Endothelial cell of umbilical vein (primary cell): ENCODE data around the gene CCDC61. TPM values are rescaled to one million over a fixed set of nuclear protein-coding genes. Genes with fewer than 3 reads are reported as not detected.

Source experiments
- BruUV-seq: library from RNA; stranded (reverse); fragments of 400-500 nt; replicated peaks from 2 replicates; lab custom pipeline; 2021; lab: Mats Ljungman, UMichigan
- CTCF ChIA-PET: fragments of 300-600, 350-600 bp; sonication (Branson Sonifier 250); formaldehyde crosslinking; loops from one replicate; lab custom pipeline; 2021; ENCODE audit warnings: antibody characterized with exemption, inconsistent platforms; lab: Charles Lee
- POLR2A ChIA-PET: fragments of 300-600, 350-600 bp; sonication (Branson Sonifier 250); formaldehyde crosslinking; loops from one replicate; lab custom pipeline; 2021; ENCODE audit warnings: antibody characterized with exemption, inconsistent platforms; lab: Charles Lee
- DNase-seq: peaks from one replicate; pipeline ENCODE4 v3.0.0-alpha.2; 2011; ENCODE audit warnings: low read depth, low spot score
- FAIRE-seq: peaks from 2 replicates; lab custom pipeline; 2011; peaks lifted over from hg19 to GRCh38; lab: Jason Lieb, UNC
- H2AFZ ChIP-seq: 2 replicates; pipeline ENCODE4 v1.6.0; 2012; ENCODE audit warnings: low read depth, low read length, control low read depth, inconsistent platforms
- H3K27ac ChIP-seq: 2 replicates; pipeline ENCODE4 v1.5.1; 2011; ENCODE audit warnings: low read depth, mild to moderate bottlenecking, control low read depth, low read length, moderate library complexity; ENCODE audit not compliant: insufficient read depth
- H3K27me3 ChIP-seq, 2 experiments: 2 replicates each; pipeline versions ENCODE4 v1.6.0 to v1.6.1; 2011; ENCODE audit warnings: low read length in 2 of 2, mixed read lengths in 1 of 2; ENCODE audit not compliant: control insufficient read depth in 2 of 2, insufficient read depth in 2 of 2
- H3K36me3 ChIP-seq, 2 experiments: 2 replicates in 1 of 2; 3 replicates in 1 of 2; pipeline ENCODE4 v1.5.1; 2011; ENCODE audit warnings: low read length in 2 of 2, mild to moderate bottlenecking in 1 of 2, moderate library complexity in 1 of 2; ENCODE audit not compliant: control insufficient read depth in 2 of 2, insufficient read depth in 2 of 2; ENCODE audit errors: extremely low read depth in 1 of 2
- H3K4me1 ChIP-seq: 3 replicates; pipeline ENCODE4 v1.5.1; 2011; ENCODE audit warnings: mild to moderate bottlenecking, low read length; ENCODE audit not compliant: control insufficient read depth, insufficient read depth; ENCODE audit errors: extremely low read depth
- H3K4me2 ChIP-seq: 2 replicates; pipeline ENCODE4 v1.6.1; 2011; ENCODE audit warnings: low read length, control low read depth, mixed read lengths; ENCODE audit not compliant: insufficient read depth
- H3K4me3 ChIP-seq, 3 experiments: fragments of 200-600 bp in 1 of 3; sonication (generic), shearing (Covaris generic) in 1 of 3; replicated peaks in 1 of 3; 2 replicates each; pipeline ENCODE4 v1.5.1; 2011 to 2016; ENCODE audit warnings: control low read depth in 3 of 3, low read length in 3 of 3, mild to moderate bottlenecking in 2 of 3, inconsistent platforms in 1 of 3, low read depth in 1 of 3, moderate library complexity in 1 of 3; ENCODE audit not compliant: insufficient read depth in 1 of 3
- H3K79me2 ChIP-seq: 2 replicates; pipeline ENCODE4 v1.6.0; 2012; ENCODE audit warnings: low read length, inconsistent platforms; ENCODE audit not compliant: control insufficient read depth, insufficient read depth
- H3K9ac ChIP-seq: replicated peaks from 2 replicates; pipeline ENCODE3; 2011; ENCODE audit warnings: low read length, control low read depth; ENCODE audit not compliant: insufficient read depth; ENCODE audit errors: extremely low read depth
- H3K9me1 ChIP-seq: replicated peaks from 3 replicates; pipeline ENCODE4 v1.6.0; 2011; ENCODE audit warnings: mild to moderate bottlenecking, low read length; ENCODE audit not compliant: control insufficient read depth, insufficient read depth; ENCODE audit errors: extremely low read depth
- H3K9me3 ChIP-seq: replicated peaks from 2 replicates; pipeline ENCODE4 v1.5.1; 2012; ENCODE audit warnings: low read length, inconsistent platforms; ENCODE audit not compliant: control insufficient read depth, insufficient read depth
- H4K20me1 ChIP-seq: replicated peaks from 2 replicates; pipeline ENCODE3; 2011; ENCODE audit warnings: mild to moderate bottlenecking, low read length; ENCODE audit not compliant: control insufficient read depth, insufficient read depth; ENCODE audit errors: extremely low read depth
- CTCF ChIP-seq, 2 donors: IDR thresholded peaks; 1 replicate in 1 of 2; 2 replicates in 1 of 2; pipeline ENCODE4 v1.5.1; 2011; ENCODE audit warnings: low read length in 2 of 2, mild to moderate bottlenecking in 2 of 2, moderate library complexity in 2 of 2, control low read depth in 1 of 2, inconsistent platforms in 1 of 2, low read depth in 1 of 2; ENCODE audit not compliant: insufficient read depth in 1 of 2; ENCODE audit errors: extremely low read depth in 1 of 2
- EZH2 ChIP-seq: IDR thresholded peaks from 2 replicates; pipeline ENCODE4 v1.6.1; 2012; ENCODE audit warnings: borderline replicate concordance, low read depth, mild to moderate bottlenecking, moderate library complexity, low read length, inconsistent platforms; ENCODE audit not compliant: severe bottlenecking
- FOS ChIP-seq: IDR thresholded peaks from 2 replicates; pipeline ENCODE4 v1.6.1; 2011; ENCODE audit warnings: mild to moderate bottlenecking, low read length, moderate library complexity, borderline replicate concordance; ENCODE audit not compliant: insufficient read depth
- GATA2 ChIP-seq: IDR thresholded peaks from 2 replicates; pipeline ENCODE4 v1.7.0; 2011; ENCODE audit warnings: low read depth, mild to moderate bottlenecking, moderate library complexity, mixed read lengths, low read length; ENCODE audit not compliant: insufficient read length, insufficient read depth
- JUN ChIP-seq: IDR thresholded peaks from 2 replicates; pipeline ENCODE4 v1.6.1; 2011; ENCODE audit warnings: borderline replicate concordance, low read depth; ENCODE audit not compliant: insufficient read length, insufficient read depth
- MYC ChIP-seq: IDR thresholded peaks from one replicate; pipeline ENCODE4 v1.6.1; 2011; ENCODE audit warnings: mild to moderate bottlenecking, low read depth, low read length
- POLR2A ChIP-seq: IDR thresholded peaks from 2 replicates; pipeline ENCODE4 v1.6.1; 2012; ENCODE audit warnings: low read depth, mild to moderate bottlenecking, control low read depth, low read length
- POLR2AphosphoS5 ChIP-seq: IDR thresholded peaks from 2 replicates; pipeline ENCODE4 v1.6.1; 2012; ENCODE audit warnings: low read depth, mild to moderate bottlenecking, control low read depth, low read length, moderate library complexity; ENCODE audit not compliant: insufficient read depth
- dilution Hi-C: fragments of 300-500 bp; cut with MboI; formaldehyde crosslinking; loops from one replicate; pipeline ENCODE4 v1.15.0; 2019; ENCODE audit warnings: low sequenced_read_pairs; ENCODE audit not compliant: extremely low pct_ligation_motif_present
- intact Hi-C: fragments of 100-400 bp; cut with micrococcal nuclease; formaldehyde crosslinking; loops from one replicate; pipeline ENCODE4 v1.10.0; 2022
- polyA plus RNA-seq, 4 experiments: library from polyadenylated mRNA; depleted of rRNA in 3 of 4; stranded (reverse) in 3 of 4; unstranded in 1 of 4; fragments of >200 nt; gene quantifications; 2 replicates each; pipeline versions ENCODE4 v1.2.1 to v1.2.3, GENCODE V29; 2011 to 2012; ENCODE audit warnings: missing spikeins in 1 of 4
- total RNA-seq: library from RNA; stranded (reverse); gene quantifications from 2 replicates; pipeline ENCODE4 v1.2.3, GENCODE V29; 2021

The CCDC61 gene
- total and polyA plus RNA-seq, 2 donors (not counting 3 experiments of a cell fraction or from before 2014, with no cell fraction given), result 10.3 to 20.1 TPM

GRCh38 chr19:45952686-45953505, 42.4 kb upstream of the CCDC61 start:
- TF ChIP-seq MYC, result no peak
- Histone ChIP-seq H3K9me1 (no peaks in the 10 kb centered on the region), H4K20me1 (no peaks in the 10 kb centered on the region), H3K27ac (no peak overlapping the region), H3K4me1 (peaks cover 28% of the 10 kb centered on the region), H3K4me3 (no peak overlapping the region), H3K9me3 (no peaks in the 10 kb centered on the region), H3K27me3 (no peaks in the 10 kb centered on the region), H3K9ac (no peak overlapping the region), H3K4me2 (no peak overlapping the region), H3K79me2 (no peaks in the 10 kb centered on the region), H3K36me3 (peaks cover 0 to 18% of the 10 kb centered on the region in 2 experiments), H2AFZ (no peak overlapping the region)
- no TSS peak for BruUV-seq
- DNase-seq, result no peak
- ChIA-PET POLR2A (no interaction called here), CTCF (interaction anchor here (1.0 to 1.3 kb wide), 2 partner anchors 57 to 237 kb away, joined by 3 read pairs; no protein-coding TSS in a partner anchor)
- peak; percentile 21 for FAIRE-seq
- dilution Hi-C loops (no loop called here), intact Hi-C loops (no loop called here)

DNA sequence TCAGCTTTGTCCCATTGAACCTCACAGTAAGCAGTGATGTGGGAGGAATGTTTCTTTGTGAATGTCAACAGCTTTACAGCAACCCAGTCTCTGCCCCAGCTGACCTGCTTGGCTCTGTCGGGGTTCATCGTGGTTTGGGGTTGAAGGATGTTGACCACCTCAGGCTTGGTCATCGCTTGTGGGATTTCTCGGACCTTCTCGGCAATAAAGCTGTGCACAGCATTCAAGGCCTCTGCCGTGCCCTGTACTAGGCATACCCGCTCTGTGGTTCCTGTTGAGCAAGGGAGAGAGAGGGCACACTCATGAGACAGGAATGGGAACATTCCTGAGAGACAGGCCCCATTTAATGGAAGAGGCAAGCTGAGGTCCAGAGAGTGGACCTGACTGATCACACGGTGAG, 41.6 kb upstream of the CCDC61 start:
- ChIA-PET POLR2A (no interaction called here), CTCF (interaction anchor here (1.0 to 1.5 kb wide), 4 partner anchors 17 to 137 kb away, joined by 3 to 4 read pairs (median 3); partner anchors contain the start of gene CCDC61)
- no peak for DNase-seq
- no peak for FAIRE-seq
- Histone ChIP-seq H3K9me1 (no peaks in the 10 kb centered on the region), H4K20me1 (no peaks in the 10 kb centered on the region), H3K36me3 (peaks cover 0 to 19% of the 10 kb centered on the region in 2 experiments), H3K4me3 (no peak overlapping the region), H3K27ac (no peak overlapping the region), H2AFZ (no peak overlapping the region), H3K4me1 (peaks cover 31% of the 10 kb centered on the region), H3K27me3 (no peaks in the 10 kb centered on the region), H3K9me3 (no peaks in the 10 kb centered on the region), H3K4me2 (no peak overlapping the region), H3K79me2 (no peaks in the 10 kb centered on the region), H3K9ac (no peak overlapping the region)
- TF ChIP-seq JUN, result no peak
- no peak for TF ChIP-seq FOS
- no peak for TF ChIP-seq POLR2A
- TF ChIP-seq CTCF (IDR thresholded peaks at IDR 0.05; ENCODE audit: extremely low read depth in 1 of 2, insufficient read depth in 1 of 2, low read depth in 1 of 2, low read length in 2 of 2), result no peak
- TF ChIP-seq MYC, result no peak
- no peak for TF ChIP-seq EZH2
- TF ChIP-seq POLR2AphosphoS5, result no peak
- no peak for TF ChIP-seq GATA2
- dilution Hi-C loops (no loop called here), intact Hi-C loops (no loop called here)
- BruUV-seq, result no TSS peak
